Uterus (tissue), 2 donors: ENCODE data around the gene PPP1R3E.

ENCODE experiments used
- POLR2A ChIP-seq, 2 donors: fragments of 450-650 bp; IDR thresholded peaks; one replicate each; pipeline ENCODE4 v1.6.1; 2016; ENCODE audit warnings: antibody characterized with exemption in 2 of 2, mild to moderate bottlenecking in 1 of 2, moderate library complexity in 1 of 2
- TF ChIP-seq, protein P1 (sequence below), 4 experiments: fragments of 200-600 bp in 2 of 4; fragments of 450-650 bp in 2 of 4; sonication (generic) in 2 of 4; IDR thresholded peaks; one replicate each; pipeline ENCODE4 v1.5.1; 2016 to 2019; ENCODE audit warnings: antibody characterized with exemption in 4 of 4, mild to moderate bottlenecking in 2 of 4, moderate library complexity in 1 of 4

DNA sequence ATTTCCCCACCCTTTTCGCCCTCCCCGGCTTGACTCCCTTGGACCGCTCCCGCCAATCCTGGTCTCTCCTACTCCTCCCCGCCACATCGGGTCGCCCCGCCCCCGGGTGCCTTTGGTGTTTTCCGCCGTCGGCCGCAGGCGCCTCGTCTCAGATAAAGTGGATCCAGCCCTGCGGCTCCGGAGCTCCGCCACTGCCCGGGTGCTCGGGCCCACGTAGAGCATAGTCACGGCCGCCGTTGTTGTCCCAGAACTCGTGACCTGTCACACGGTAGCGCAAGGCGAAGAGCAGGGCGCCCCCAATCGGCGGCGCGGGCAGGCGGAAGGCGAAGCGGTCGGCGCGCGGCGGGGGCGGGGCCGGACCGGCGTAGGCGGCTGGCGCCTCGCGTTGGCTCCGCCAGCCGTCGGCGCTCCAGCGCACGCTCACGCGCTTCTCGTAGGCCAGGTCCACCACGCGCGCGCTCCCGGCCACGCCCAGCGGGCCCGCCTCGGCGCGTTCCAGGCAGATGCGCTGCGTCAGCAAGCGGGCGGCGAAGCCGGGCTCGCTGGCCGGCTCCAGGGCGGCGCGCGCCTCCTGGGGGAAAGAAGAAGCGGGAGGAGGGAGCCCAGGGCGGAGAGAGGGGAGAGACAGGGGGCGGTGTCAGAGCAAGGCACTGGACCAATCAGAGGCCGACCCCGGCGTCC lies 1.2 kb downstream of the PPP1R3E start:
- TF ChIP-seq, protein P1, sequence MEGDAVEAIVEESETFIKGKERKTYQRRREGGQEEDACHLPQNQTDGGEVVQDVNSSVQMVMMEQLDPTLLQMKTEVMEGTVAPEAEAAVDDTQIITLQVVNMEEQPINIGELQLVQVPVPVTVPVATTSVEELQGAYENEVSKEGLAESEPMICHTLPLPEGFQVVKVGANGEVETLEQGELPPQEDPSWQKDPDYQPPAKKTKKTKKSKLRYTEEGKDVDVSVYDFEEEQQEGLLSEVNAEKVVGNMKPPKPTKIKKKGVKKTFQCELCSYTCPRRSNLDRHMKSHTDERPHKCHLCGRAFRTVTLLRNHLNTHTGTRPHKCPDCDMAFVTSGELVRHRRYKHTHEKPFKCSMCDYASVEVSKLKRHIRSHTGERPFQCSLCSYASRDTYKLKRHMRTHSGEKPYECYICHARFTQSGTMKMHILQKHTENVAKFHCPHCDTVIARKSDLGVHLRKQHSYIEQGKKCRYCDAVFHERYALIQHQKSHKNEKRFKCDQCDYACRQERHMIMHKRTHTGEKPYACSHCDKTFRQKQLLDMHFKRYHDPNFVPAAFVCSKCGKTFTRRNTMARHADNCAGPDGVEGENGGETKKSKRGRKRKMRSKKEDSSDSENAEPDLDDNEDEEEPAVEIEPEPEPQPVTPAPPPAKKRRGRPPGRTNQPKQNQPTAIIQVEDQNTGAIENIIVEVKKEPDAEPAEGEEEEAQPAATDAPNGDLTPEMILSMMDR (IDR thresholded peaks at IDR 0.05) = peak; percentile 53 to 95 (median 86)
- peak; percentile 56 to 87 for TF ChIP-seq POLR2A (IDR thresholded peaks at IDR 0.05)
